Measurements from ENCODE around the gene GPA33. TPM values are rescaled to one million over a fixed set of nuclear protein-coding genes. Genes with fewer than 3 reads are reported as not detected.

The GPA33 gene
- total and polyA plus RNA-seq, 12 donors: 0.03 to 0.79 (median 0.21) TPM; not detected in 6

- peaks cover 0 to 6% of the 10 kb centered on the region in 2 donors for H3K4me1 ChIP-seq (replicated peaks in 1 of 2)
- 11 to 61% (median 17%) methylated on average over 8 to 47 of the region's 47 CpGs for WGBS, 4 donors
- DNase-seq: peak in 6 of 7 donors; percentile 18 to 62 (median 34)
- intact Hi-C loops (cut with DNase I): no loop called here
- no peaks in the 10 kb centered on the region for H3K9me3 ChIP-seq (replicated peaks in 1 of 3)
- H3K27ac ChIP-seq: no peak overlapping the region
- H3K4me3 ChIP-seq: peak overlapping the region in 1 of 4 donors; percentile 35
- no peak for TF ChIP-seq CTCF (IDR thresholded peaks at IDR 0.05)
- no peak for TF ChIP-seq POLR2A (IDR thresholded peaks at IDR 0.05)
- H3K36me3 ChIP-seq (replicated peaks in 1 of 2): no peaks in the 10 kb centered on the region
- H3K27me3 ChIP-seq: peaks cover 11% of the 10 kb centered on the region
Measured at GRCh38 chr1:167121375-167122120, 31.4 kb upstream of the GPA33 start.

- Histone ChIP-seq H3K9me3 (replicated peaks in 1 of 3) (no peaks in the 10 kb centered on the region), H3K36me3 (replicated peaks in 1 of 2) (no peaks in the 10 kb centered on the region), H3K27ac (no peak overlapping the region), H3K4me1 (replicated peaks in 1 of 2) (peaks cover 0 to 6% of the 10 kb centered on the region in 2 donors), H3K4me3 (peak overlapping the region in 1 of 4 donors; percentile 35), H3K27me3 (peaks cover 11% of the 10 kb centered on the region)
- TF ChIP-seq POLR2A (IDR thresholded peaks at IDR 0.05): no peak
- 47 to 55% (median 54%) methylated on average over 13 of the region's 13 CpGs for WGBS, 4 donors
- intact Hi-C loops (cut with DNase I): no loop called here
- no peak for DNase-seq
Measured at GRCh38 chr1:167120899-167121298, 30.7 kb upstream of the GPA33 start.

- intact Hi-C loops (cut with DNase I): no loop called here
- H3K27me3 ChIP-seq: peaks cover 11% of the 10 kb centered on the region
- no peaks in the 10 kb centered on the region for H3K36me3 ChIP-seq (replicated peaks in 1 of 2)
- H3K27ac ChIP-seq: no peak overlapping the region
- no peak overlapping the region for H3K4me3 ChIP-seq
- TF ChIP-seq POLR2A (IDR thresholded peaks at IDR 0.05): no peak
- TF ChIP-seq CTCF (IDR thresholded peaks at IDR 0.05): no peak
- 94 to 97% (median 95%) methylated on average over 3 of the region's 3 CpGs for WGBS, 4 donors
- no peak for DNase-seq
- H3K9me3 ChIP-seq (replicated peaks in 1 of 3): no peaks in the 10 kb centered on the region
- peaks cover 0 to 6% of the 10 kb centered on the region in 2 donors for H3K4me1 ChIP-seq (replicated peaks in 1 of 2)
Measured at GRCh38 chr1:167119696-167120095, 29.5 kb upstream of the GPA33 start.

GRCh38 chr1:167118188-167118587 lies 28.0 kb upstream of the GPA33 start:
- intact Hi-C loops (cut with DNase I): no loop called here
- H3K4me3 ChIP-seq: no peak overlapping the region
- no peak for DNase-seq
- H3K36me3 ChIP-seq (replicated peaks in 1 of 2): no peaks in the 10 kb centered on the region
- 81 to 93% (median 85%) methylated on average over 5 of the region's 5 CpGs for WGBS, 4 donors
- peaks cover 11% of the 10 kb centered on the region for H3K27me3 ChIP-seq
- H3K9me3 ChIP-seq (replicated peaks in 1 of 3): no peaks in the 10 kb centered on the region
- TF ChIP-seq CTCF (IDR thresholded peaks at IDR 0.05): no peak
- no peak for TF ChIP-seq POLR2A (IDR thresholded peaks at IDR 0.05)
- H3K27ac ChIP-seq: no peak overlapping the region
- H3K4me1 ChIP-seq (replicated peaks in 1 of 2): peaks cover 0 to 6% of the 10 kb centered on the region in 2 donors

GRCh38 chr1:167117225-167117624 lies 27.0 kb upstream of the GPA33 start:
- no peak for DNase-seq
- Histone ChIP-seq H3K27ac (no peak overlapping the region), H3K9me3 (replicated peaks in 1 of 3) (no peaks in the 10 kb centered on the region), H3K4me3 (no peak overlapping the region), H3K36me3 (replicated peaks in 1 of 2) (no peaks in the 10 kb centered on the region), H3K27me3 (peaks cover 11% of the 10 kb centered on the region), H3K4me1 (replicated peaks in 1 of 2) (peaks cover 0 to 6% of the 10 kb centered on the region in 2 donors)
- 90 to 97% (median 95%) methylated on average over 4 to 9 of the region's 9 CpGs for WGBS, 4 donors
- intact Hi-C loops (cut with DNase I): no loop called here
- TF ChIP-seq POLR2A (IDR thresholded peaks at IDR 0.05) (no peak), CTCF (IDR thresholded peaks at IDR 0.05) (no peak)
